MM.1S (cell line): ENCODE measurements around the gene NOS1.

Experiments
- DNase-seq: peaks from one replicate; pipeline ENCODE4 v3.0.0-alpha.2; 2015
- H2AFZ ChIP-seq: fragments of 300-600 bp; sonication (generic); 2 replicates; pipeline ENCODE4 v1.6.0; 2016; ENCODE audit warnings: antibody characterized with exemption, low read length
- H3F3A ChIP-seq: fragments of 300-600 bp; sonication (generic); 2 replicates; pipeline ENCODE4 v1.6.1; 2016; ENCODE audit warnings: mild to moderate bottlenecking, antibody characterized with exemption, low read length, moderate library complexity, mixed read lengths; ENCODE audit not compliant: insufficient read depth
- H3K27ac ChIP-seq: fragments of 300-600 bp; sonication (generic); 2 replicates; pipeline ENCODE4 v1.5.1; 2016; ENCODE audit warnings: mild to moderate bottlenecking, low read length
- H3K27me3 ChIP-seq: fragments of 300-600 bp; sonication (generic); replicated peaks from 2 replicates; pipeline ENCODE4 v1.6.0; 2016; ENCODE audit warnings: low read length; ENCODE audit not compliant: insufficient read depth
- H3K36me3 ChIP-seq: fragments of 300-600 bp; sonication (generic); replicated peaks from 2 replicates; pipeline ENCODE4 v1.6.1; 2016; ENCODE audit warnings: mild to moderate bottlenecking, low read length, mixed read lengths; ENCODE audit not compliant: insufficient read depth
- H3K4me1 ChIP-seq: fragments of 300-600 bp; sonication (generic); 2 replicates; pipeline ENCODE4 v1.6.1; 2016; ENCODE audit warnings: low read length, mixed read lengths
- H3K4me2 ChIP-seq: fragments of 300-600 bp; sonication (generic); 2 replicates; pipeline ENCODE4 v1.6.0; 2016; ENCODE audit warnings: low read depth, low read length
- H3K4me3 ChIP-seq: fragments of 300-600 bp; sonication (generic); 2 replicates; pipeline ENCODE4 v1.5.1; 2016; ENCODE audit warnings: low read length, mixed read lengths
- H3K79me2 ChIP-seq: fragments of 300-600 bp; sonication (generic); 2 replicates; pipeline ENCODE4 v1.6.1; 2016; ENCODE audit warnings: mixed run types, low read length, mixed read lengths
- H3K9ac ChIP-seq: fragments of 300-600 bp; sonication (generic); 2 replicates; pipeline ENCODE4 v1.6.1; 2016; ENCODE audit warnings: low read length, mixed read lengths
- H3K9me2 ChIP-seq: fragments of 300-600 bp; sonication (generic); replicated peaks from 2 replicates; pipeline ENCODE4 v1.6.1; 2016; ENCODE audit warnings: mild to moderate bottlenecking, low read length, mixed read lengths; ENCODE audit not compliant: insufficient read depth
- H3K9me3 ChIP-seq: fragments of 300-600 bp; sonication (generic); replicated peaks from 2 replicates; pipeline ENCODE4 v1.6.1; 2016; ENCODE audit warnings: mild to moderate bottlenecking, low read length, mixed read lengths; ENCODE audit not compliant: insufficient read depth
- H4K20me1 ChIP-seq: fragments of 300-600 bp; sonication (generic); 2 replicates; pipeline ENCODE4 v1.6.1; 2016; ENCODE audit warnings: mild to moderate bottlenecking, low read length, moderate library complexity, mixed read lengths; ENCODE audit not compliant: insufficient read depth
- EZH2 ChIP-seq: fragments of 300-600 bp; sonication (generic); optimal IDR thresholded peaks from 2 replicates; pipeline ENCODE3; 2017; ENCODE audit warnings: low read depth, mild to moderate bottlenecking, antibody characterized with exemption, low read length, mixed read lengths
- EZH2phosphoT487 ChIP-seq: fragments of 300-600 bp; sonication (generic); IDR thresholded peaks from 2 replicates; pipeline ENCODE4 v1.6.1; 2018; ENCODE audit warnings: antibody characterized with exemption, low read length
- TF ChIP-seq, protein P1 (sequence below): fragments of 300-600 bp; sonication (generic); IDR thresholded peaks from 2 replicates; pipeline ENCODE4 v1.5.1; 2016; ENCODE audit warnings: antibody characterized with exemption, low read length, mixed read lengths

Gene NOS1

GRCh38 chr12:117361347-117361751, at the start of gene NOS1:
Gene NOS1, minus strand, starts transcription at chr12:117361626. Its CDS starts 30,557 bp downstream, at chr12:117331069.
- Histone ChIP-seq H2AFZ (no peak within 1 kb of the TSS), H4K20me1 (no peaks in the 10 kb centered on the region), H3K9me3 (no peaks in the 10 kb centered on the region), H3K9me2 (no peaks in the 10 kb centered on the region), H3K4me2 (no peak within 1 kb of the TSS), H3K36me3 (no peaks in the 10 kb centered on the region), H3K9ac (no peak within 1 kb of the TSS), H3F3A (no peaks in the 10 kb centered on the region), H3K27ac (no peak within 1 kb of the TSS), H3K4me1 (no peaks in the 10 kb centered on the region), H3K4me3 (no peak within 1 kb of the TSS), H3K27me3 (peaks cover 13% of the 10 kb centered on the region), H3K79me2 (no peaks in the 10 kb centered on the region)
- DNase-seq: no peak
- TF ChIP-seq, protein P1, sequence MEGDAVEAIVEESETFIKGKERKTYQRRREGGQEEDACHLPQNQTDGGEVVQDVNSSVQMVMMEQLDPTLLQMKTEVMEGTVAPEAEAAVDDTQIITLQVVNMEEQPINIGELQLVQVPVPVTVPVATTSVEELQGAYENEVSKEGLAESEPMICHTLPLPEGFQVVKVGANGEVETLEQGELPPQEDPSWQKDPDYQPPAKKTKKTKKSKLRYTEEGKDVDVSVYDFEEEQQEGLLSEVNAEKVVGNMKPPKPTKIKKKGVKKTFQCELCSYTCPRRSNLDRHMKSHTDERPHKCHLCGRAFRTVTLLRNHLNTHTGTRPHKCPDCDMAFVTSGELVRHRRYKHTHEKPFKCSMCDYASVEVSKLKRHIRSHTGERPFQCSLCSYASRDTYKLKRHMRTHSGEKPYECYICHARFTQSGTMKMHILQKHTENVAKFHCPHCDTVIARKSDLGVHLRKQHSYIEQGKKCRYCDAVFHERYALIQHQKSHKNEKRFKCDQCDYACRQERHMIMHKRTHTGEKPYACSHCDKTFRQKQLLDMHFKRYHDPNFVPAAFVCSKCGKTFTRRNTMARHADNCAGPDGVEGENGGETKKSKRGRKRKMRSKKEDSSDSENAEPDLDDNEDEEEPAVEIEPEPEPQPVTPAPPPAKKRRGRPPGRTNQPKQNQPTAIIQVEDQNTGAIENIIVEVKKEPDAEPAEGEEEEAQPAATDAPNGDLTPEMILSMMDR: no peak
- TF ChIP-seq EZH2phosphoT487: no peak
- TF ChIP-seq EZH2: no peak

DNA sequence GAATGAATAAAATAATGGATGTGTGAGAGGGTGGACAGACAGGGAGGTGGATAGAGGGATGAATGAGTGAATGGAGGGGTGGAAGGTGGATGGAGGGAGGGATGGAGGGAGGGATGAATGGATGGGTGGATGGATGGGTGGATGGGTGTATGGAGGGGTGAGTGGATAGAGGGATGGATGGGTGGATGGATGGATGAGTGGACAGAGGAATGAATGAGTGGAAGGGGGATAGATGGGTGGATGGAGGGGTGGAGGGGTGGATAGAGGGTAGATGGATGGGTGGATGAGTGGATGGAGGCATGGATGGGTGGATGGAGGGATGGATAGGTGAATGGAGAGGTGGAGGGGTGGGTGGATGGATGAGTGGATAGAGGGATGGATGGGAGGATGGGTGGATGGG, 47.9 kb upstream of the NOS1 start:
- Histone ChIP-seq H3K27me3 (no peaks in the 10 kb centered on the region), H3K4me3 (no peak overlapping the region), H3K79me2 (no peaks in the 10 kb centered on the region), H3F3A (no peaks in the 10 kb centered on the region), H4K20me1 (no peaks in the 10 kb centered on the region), H3K4me1 (no peaks in the 10 kb centered on the region), H3K9me3 (no peaks in the 10 kb centered on the region), H3K9me2 (no peaks in the 10 kb centered on the region), H3K36me3 (no peaks in the 10 kb centered on the region), H2AFZ (no peak overlapping the region), H3K27ac (no peak overlapping the region), H3K9ac (no peak overlapping the region), H3K4me2 (no peak overlapping the region)
- DNase-seq: no peak
- no peak for TF ChIP-seq EZH2phosphoT487
- TF ChIP-seq, protein P1: no peak
- no peak for TF ChIP-seq EZH2

- DNase-seq: no peak
- no peak overlapping the region for H3K9ac ChIP-seq
Observed at GRCh38 chr12:117408161-117408791, 46.9 kb upstream of the NOS1 start.

More at GRCh38 chr12:117408161-117408791, 46.9 kb upstream of the NOS1 start:
- Histone ChIP-seq H3K36me3 (no peaks in the 10 kb centered on the region), H3K9me2 (no peaks in the 10 kb centered on the region), H3F3A (no peaks in the 10 kb centered on the region), H3K4me2 (no peak overlapping the region), H3K4me3 (no peak overlapping the region), H3K9me3 (no peaks in the 10 kb centered on the region), H2AFZ (no peak overlapping the region), H3K27ac (no peak overlapping the region), H3K4me1 (no peaks in the 10 kb centered on the region), H4K20me1 (no peaks in the 10 kb centered on the region), H3K79me2 (no peaks in the 10 kb centered on the region), H3K27me3 (no peaks in the 10 kb centered on the region)
- TF ChIP-seq EZH2phosphoT487 (no peak), EZH2 (no peak)
- TF ChIP-seq, protein P1: no peak
